Head of caudate nucleus (tissue), 42 donors: ENCODE measurements around the gene G6PC3.

Experiments used
- DNase-seq, 42 donors: peaks; one replicate each; pipeline versions ENCODE4 v3.0.0 to v3.0.0-alpha.2; 2020 to 2021; ENCODE audit warnings: mixed read lengths in 7 of 42
- intact Hi-C: fragments of 100-400 bp; cut with DNase I; formaldehyde crosslinking; loops from one replicate; pipeline ENCODE4 v1.15.0; 2022

Gene G6PC3

GRCh38 chr17:44053125-44053872 lies 17.2 kb upstream of the G6PC3 start:
- no peak for DNase-seq
- intact Hi-C loops = no loop called here

GRCh38 chr17:44059101-44059892 lies 11.2 kb upstream of the G6PC3 start:
- no peak for DNase-seq
- intact Hi-C loops = no loop called here

- intact Hi-C loops = no loop called here
- no peak for DNase-seq
Observed at GRCh38 chr17:44061446-44061845, 9.1 kb upstream of the G6PC3 start.

- no peak for DNase-seq
- intact Hi-C loops = no loop called here
Observed at GRCh38 chr17:44062871-44063270, 7.7 kb upstream of the G6PC3 start.

- no peak for DNase-seq
- intact Hi-C loops = no loop called here
Observed at GRCh38 chr17:44063704-44064639, 6.6 kb upstream of the G6PC3 start.

- intact Hi-C loops = loop anchor here (2.0 kb wide), 1 partner anchor 51 kb away; the partner anchor contains the start of gene TMEM101
- no peak for DNase-seq
Observed at GRCh38 chr17:44065668-44066203, 4.8 kb upstream of the G6PC3 start.

GRCh38 chr17:44066204-44066930 lies 4.2 kb upstream of the G6PC3 start, which contains the start of gene LSM12:
Gene LSM12, minus strand, starts transcription at chr17:44066671. Its CDS starts 84 bp downstream, at chr17:44066587.
- intact Hi-C loops = loop anchor here (2.0 kb wide), 1 partner anchor 52 kb away; the partner anchor contains the start of gene TMEM101
- peak; percentile 65 to 94 (median 90) for DNase-seq

- intact Hi-C loops = loop anchor here (2.0 kb wide), 1 partner anchor 53 kb away; the partner anchor contains the start of gene TMEM101
- no peak for DNase-seq
Observed at GRCh38 chr17:44067545-44067940, 3.0 kb upstream of the G6PC3 start.

- intact Hi-C loops = loop anchor here (5.0 kb wide), 1 partner anchor 42 kb away; no protein-coding TSS in a partner anchor
- DNase-seq = peak in 25 of 42 donors; percentile 13 to 61 (median 39)
Observed at GRCh38 chr17:44069974-44070454, 521 bp upstream of the G6PC3 start.

- no peak for DNase-seq
- intact Hi-C loops = loop anchor here (5.0 kb wide), 1 partner anchor 41 kb away; no protein-coding TSS in a partner anchor
Observed at GRCh38 chr17:44071198-44071520, 624 bp downstream of the G6PC3 start.

- DNase-seq = no peak
- intact Hi-C loops = loop anchor here (5.0 kb wide), 1 partner anchor 41 kb away; no protein-coding TSS in a partner anchor
Observed at GRCh38 chr17:44071772-44072171, 1.2 kb downstream of the G6PC3 start.

- no peak for DNase-seq
- intact Hi-C loops = loop anchor here (5.0 kb wide), 1 partner anchor 38 kb away; no protein-coding TSS in a partner anchor
Observed at GRCh38 chr17:44074231-44074910, 3.8 kb downstream of the G6PC3 start.

- intact Hi-C loops = loop anchor here (5.0 kb wide), 1 partner anchor 37 kb away; no protein-coding TSS in a partner anchor
- DNase-seq = no peak
Observed at GRCh38 chr17:44074911-44075285, 4.4 kb downstream of the G6PC3 start.

- intact Hi-C loops = no loop called here
- DNase-seq = no peak
Observed at GRCh38 chr17:44075598-44076293, 5.2 kb downstream of the G6PC3 start.

- intact Hi-C loops = no loop called here
- DNase-seq = no peak
Observed at GRCh38 chr17:44076716-44077594, 6.4 kb downstream of the G6PC3 start.

GRCh38 chr17:44077595-44077909 lies 7.0 kb downstream of the G6PC3 start:
- intact Hi-C loops = no loop called here
- peak in 6 of 42 donors; percentile 21 to 43 (median 32) for DNase-seq
